SU-DHL-6 (cell line): ENCODE data around the gene CLVS2.

Source experiments
- H2AFZ ChIP-seq: fragments of 200-600 bp; sonication (generic); 2 replicates; pipeline ENCODE4 v1.6.1; 2014; ENCODE audit warnings: low read depth, mild to moderate bottlenecking, moderate library complexity, mixed read lengths, antibody characterized with exemption, low read length; ENCODE audit not compliant: severe bottlenecking
- H3F3A ChIP-seq: fragments of 200-600 bp; shearing (Covaris generic); 2 replicates; pipeline ENCODE4 v1.6.0; 2016; ENCODE audit warnings: antibody characterized with exemption, mild to moderate bottlenecking; ENCODE audit not compliant: insufficient read depth
- H3K27ac ChIP-seq: fragments of 200-600 bp; sonication (generic); 2 replicates; pipeline ENCODE4 v1.5.1; 2016; ENCODE audit warnings: low read depth, mild to moderate bottlenecking, low read length, moderate library complexity, mixed read lengths
- H3K27me3 ChIP-seq: fragments of 200-600 bp; sonication (generic), shearing (Covaris generic); 2 replicates; pipeline ENCODE4 v1.6.0; 2014; ENCODE audit warnings: mild to moderate bottlenecking, low read length
- H3K36me3 ChIP-seq: fragments of 200-600 bp; sonication (generic); 2 replicates; pipeline ENCODE4 v1.6.1; 2014; ENCODE audit warnings: mild to moderate bottlenecking, low read length, mixed read lengths
- H3K4me2 ChIP-seq: fragments of 300-600, 200-600 bp; shearing (Covaris generic), sonication (generic); 2 replicates; pipeline ENCODE4 v1.6.0; 2014; ENCODE audit warnings: low read length, low read depth, mild to moderate bottlenecking; ENCODE audit not compliant: poor library complexity, severe bottlenecking
- H3K4me3 ChIP-seq: fragments of 200-600 bp; sonication (generic); 2 replicates; pipeline ENCODE4 v1.5.1; 2014; ENCODE audit warnings: antibody characterized with exemption, low read length, mild to moderate bottlenecking, mixed read lengths; ENCODE audit not compliant: insufficient read depth, poor library complexity, severe bottlenecking
- H3K79me2 ChIP-seq: fragments of 200-600 bp; sonication (generic); 2 replicates; pipeline ENCODE4 v1.6.1; 2014; ENCODE audit warnings: mild to moderate bottlenecking, low read length, moderate library complexity; ENCODE audit not compliant: insufficient read depth
- H3K9ac ChIP-seq: fragments of 200-600 bp; sonication (generic); 2 replicates; pipeline ENCODE4 v1.7.0; 2014; ENCODE audit warnings: mild to moderate bottlenecking, low read length
- H3K9me2 ChIP-seq: fragments of 200-600 bp; sonication (generic); replicated peaks from 2 replicates; pipeline ENCODE4 v1.6.1; 2014; ENCODE audit warnings: low read length; ENCODE audit not compliant: insufficient read depth
- H3K9me3 ChIP-seq: fragments of 200-600 bp; sonication (generic); 2 replicates; pipeline ENCODE4 v1.6.1; 2014; ENCODE audit warnings: low read length, mixed read lengths; ENCODE audit not compliant: insufficient read depth
- H4K20me1 ChIP-seq: fragments of 200-600 bp; sonication (generic); 2 replicates; pipeline ENCODE4 v1.6.1; 2014; ENCODE audit warnings: low read depth, mild to moderate bottlenecking, antibody characterized with exemption, low read length, moderate library complexity, mixed read lengths
- EZH2phosphoT487 ChIP-seq: fragments of 200-600 bp; sonication (generic), shearing (Covaris generic); conservative IDR thresholded peaks from 2 replicates; pipeline ENCODE4 v1.6.1; 2018; ENCODE audit warnings: mild to moderate bottlenecking, antibody characterized with exemption, low read length, moderate library complexity, mixed read lengths
- TF ChIP-seq, protein P1 (sequence below): fragments of 200-600 bp; sonication (generic); IDR thresholded peaks from one replicate; pipeline ENCODE4 v1.5.1; 2017; ENCODE audit warnings: antibody characterized with exemption, mild to moderate bottlenecking, low read length, moderate library complexity; ENCODE audit not compliant: insufficient read depth, poor library complexity, severe bottlenecking

Gene CLVS2

DNA sequence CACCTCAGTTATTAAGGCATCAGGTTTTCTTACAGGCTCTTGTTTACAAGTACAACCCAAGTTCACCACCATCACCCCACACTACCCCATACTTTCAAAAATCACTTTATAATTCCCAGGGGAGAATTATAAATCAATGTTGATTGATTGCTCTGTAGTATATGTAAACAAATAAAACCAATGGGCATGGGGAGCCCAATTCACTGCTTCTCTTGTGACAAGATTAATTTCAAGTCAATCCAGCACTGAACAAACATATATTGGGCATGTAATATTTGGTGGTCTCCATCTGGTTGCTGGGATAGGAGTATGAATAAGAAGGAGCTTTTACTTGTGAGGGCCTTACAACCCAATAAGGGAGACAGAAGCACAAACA lies 95.8 kb downstream of the CLVS2 start:
- no peak overlapping the region for H3K27ac ChIP-seq
- H3K9me3 ChIP-seq = no peaks in the 10 kb centered on the region
- H3K36me3 ChIP-seq = no peaks in the 10 kb centered on the region
- no peaks in the 10 kb centered on the region for H4K20me1 ChIP-seq
- no peaks in the 10 kb centered on the region for H3K79me2 ChIP-seq
- H3K4me2 ChIP-seq = no peak overlapping the region
- H3K9me2 ChIP-seq = no peaks in the 10 kb centered on the region
- no peak overlapping the region for H3K9ac ChIP-seq
- no peak overlapping the region for H2AFZ ChIP-seq
- no peaks in the 10 kb centered on the region for H3F3A ChIP-seq
- H3K27me3 ChIP-seq = no peaks in the 10 kb centered on the region
- no peak overlapping the region for H3K4me3 ChIP-seq
- no peak for TF ChIP-seq EZH2phosphoT487
- TF ChIP-seq, protein P1, sequence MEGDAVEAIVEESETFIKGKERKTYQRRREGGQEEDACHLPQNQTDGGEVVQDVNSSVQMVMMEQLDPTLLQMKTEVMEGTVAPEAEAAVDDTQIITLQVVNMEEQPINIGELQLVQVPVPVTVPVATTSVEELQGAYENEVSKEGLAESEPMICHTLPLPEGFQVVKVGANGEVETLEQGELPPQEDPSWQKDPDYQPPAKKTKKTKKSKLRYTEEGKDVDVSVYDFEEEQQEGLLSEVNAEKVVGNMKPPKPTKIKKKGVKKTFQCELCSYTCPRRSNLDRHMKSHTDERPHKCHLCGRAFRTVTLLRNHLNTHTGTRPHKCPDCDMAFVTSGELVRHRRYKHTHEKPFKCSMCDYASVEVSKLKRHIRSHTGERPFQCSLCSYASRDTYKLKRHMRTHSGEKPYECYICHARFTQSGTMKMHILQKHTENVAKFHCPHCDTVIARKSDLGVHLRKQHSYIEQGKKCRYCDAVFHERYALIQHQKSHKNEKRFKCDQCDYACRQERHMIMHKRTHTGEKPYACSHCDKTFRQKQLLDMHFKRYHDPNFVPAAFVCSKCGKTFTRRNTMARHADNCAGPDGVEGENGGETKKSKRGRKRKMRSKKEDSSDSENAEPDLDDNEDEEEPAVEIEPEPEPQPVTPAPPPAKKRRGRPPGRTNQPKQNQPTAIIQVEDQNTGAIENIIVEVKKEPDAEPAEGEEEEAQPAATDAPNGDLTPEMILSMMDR = no peak

DNA sequence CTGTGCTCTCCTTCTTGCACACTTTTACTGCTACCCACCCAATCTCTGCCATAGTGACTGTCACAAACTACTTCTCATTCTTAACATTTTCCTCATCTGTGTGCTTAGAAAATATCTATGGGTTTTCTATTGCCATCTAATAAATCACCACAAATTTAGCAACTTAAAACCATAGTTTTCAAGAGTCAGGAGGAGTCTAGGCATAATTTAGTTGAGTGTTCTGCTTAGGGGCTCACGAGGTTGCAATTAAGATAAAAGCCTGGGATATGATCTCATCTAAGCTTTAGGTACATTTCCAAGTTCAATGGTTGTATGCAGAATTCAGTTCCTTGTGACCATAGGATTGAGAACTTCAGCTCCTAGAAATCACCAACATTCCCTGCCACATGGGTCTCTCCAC lies 98.8 kb downstream of the CLVS2 start:
- H3K27me3 ChIP-seq = no peaks in the 10 kb centered on the region
- TF ChIP-seq, protein P1 = no peak
- no peak for TF ChIP-seq EZH2phosphoT487
- no peaks in the 10 kb centered on the region for H3K79me2 ChIP-seq
- H2AFZ ChIP-seq = no peak overlapping the region
- no peaks in the 10 kb centered on the region for H3K9me2 ChIP-seq
- no peak overlapping the region for H3K4me2 ChIP-seq
- no peaks in the 10 kb centered on the region for H3F3A ChIP-seq
- no peaks in the 10 kb centered on the region for H4K20me1 ChIP-seq
- no peaks in the 10 kb centered on the region for H3K36me3 ChIP-seq
- no peak overlapping the region for H3K27ac ChIP-seq
- no peak overlapping the region for H3K4me3 ChIP-seq
- H3K9ac ChIP-seq = no peak overlapping the region
- no peaks in the 10 kb centered on the region for H3K9me3 ChIP-seq

DNA sequence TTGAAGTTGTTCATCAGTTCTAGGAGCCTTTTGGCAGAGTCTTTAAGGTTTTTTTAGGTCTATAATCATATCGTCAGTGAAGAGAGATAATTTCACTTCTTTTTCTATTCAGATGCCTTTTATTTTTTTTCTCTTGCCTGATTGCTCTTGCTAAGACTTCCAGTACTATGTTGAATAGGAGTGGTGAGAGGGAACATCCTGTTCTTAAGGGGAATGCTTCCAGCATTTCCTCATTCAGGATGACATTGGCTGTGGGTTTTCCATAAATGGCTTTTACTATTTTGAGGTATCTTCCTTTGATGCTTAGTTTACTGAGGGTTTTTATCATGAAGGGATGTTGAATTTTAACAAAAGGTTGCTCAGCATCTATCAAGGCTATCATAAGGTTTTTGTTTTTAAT lies 109.5 kb downstream of the CLVS2 start:
- Histone ChIP-seq H2AFZ (no peak overlapping the region), H3K36me3 (no peaks in the 10 kb centered on the region), H3K79me2 (no peaks in the 10 kb centered on the region), H3K9me3 (no peaks in the 10 kb centered on the region), H3K4me3 (no peak overlapping the region), H3K27me3 (no peaks in the 10 kb centered on the region), H3K4me2 (no peak overlapping the region), H3K27ac (no peak overlapping the region), H3F3A (no peaks in the 10 kb centered on the region), H3K9ac (no peak overlapping the region), H3K9me2 (no peaks in the 10 kb centered on the region), H4K20me1 (no peaks in the 10 kb centered on the region)
- TF ChIP-seq EZH2phosphoT487 = no peak
- TF ChIP-seq, protein P1 = no peak

DNA sequence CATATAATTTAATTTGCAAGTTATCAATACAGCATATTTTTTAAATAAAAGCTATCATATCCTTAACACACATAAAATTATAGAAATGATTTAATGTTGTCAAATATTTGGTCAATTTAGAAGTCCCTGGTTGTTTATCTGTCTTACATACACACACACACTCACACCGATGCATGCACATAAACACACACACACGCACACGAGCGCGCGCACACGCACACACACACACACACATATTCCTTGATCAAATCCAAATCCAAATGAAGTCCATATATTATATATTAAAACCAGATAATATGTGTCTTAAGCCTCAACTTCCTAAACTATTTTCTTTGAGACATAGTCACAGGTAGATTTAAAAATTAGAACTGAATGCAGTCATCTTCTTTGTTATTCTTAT lies 120.3 kb downstream of the CLVS2 start:
- Histone ChIP-seq H3K9me3 (no peaks in the 10 kb centered on the region), H3K4me3 (no peak overlapping the region), H3K79me2 (no peaks in the 10 kb centered on the region), H3K9ac (no peak overlapping the region), H3K9me2 (no peaks in the 10 kb centered on the region), H3F3A (no peaks in the 10 kb centered on the region), H3K4me2 (no peak overlapping the region), H3K27me3 (no peaks in the 10 kb centered on the region), H4K20me1 (no peaks in the 10 kb centered on the region), H3K27ac (no peak overlapping the region), H2AFZ (no peak overlapping the region), H3K36me3 (no peaks in the 10 kb centered on the region)
- TF ChIP-seq, protein P1 = no peak
- TF ChIP-seq EZH2phosphoT487 = no peak
